Adrenal gland (tissue), 5 donors: Measurements from ENCODE around the gene FABP1.

ENCODE experiments used
- CTCF ChIP-seq, 6 experiments: fragments of 450-650 bp in 4 of 6; fragments of 200-600 bp in 2 of 6; sonication (generic) in 1 of 6; IDR thresholded peaks; 1 replicate in 5 of 6; 2 replicates in 1 of 6; pipeline versions ENCODE4 v1.5.1 to v1.8.0; 2016 to 2021; ENCODE audit warnings: antibody characterized with exemption in 6 of 6, mild to moderate bottlenecking in 2 of 6, moderate library complexity in 1 of 6
- POLR2A ChIP-seq, 2 donors: fragments of 450-650 bp; IDR thresholded peaks; one replicate each; pipeline ENCODE4 v1.6.1; 2017; ENCODE audit warnings: antibody characterized with exemption in 2 of 2, mild to moderate bottlenecking in 2 of 2, moderate library complexity in 1 of 2
- donor health status: DM: no; HTN: no; CAD: no.

DNA sequence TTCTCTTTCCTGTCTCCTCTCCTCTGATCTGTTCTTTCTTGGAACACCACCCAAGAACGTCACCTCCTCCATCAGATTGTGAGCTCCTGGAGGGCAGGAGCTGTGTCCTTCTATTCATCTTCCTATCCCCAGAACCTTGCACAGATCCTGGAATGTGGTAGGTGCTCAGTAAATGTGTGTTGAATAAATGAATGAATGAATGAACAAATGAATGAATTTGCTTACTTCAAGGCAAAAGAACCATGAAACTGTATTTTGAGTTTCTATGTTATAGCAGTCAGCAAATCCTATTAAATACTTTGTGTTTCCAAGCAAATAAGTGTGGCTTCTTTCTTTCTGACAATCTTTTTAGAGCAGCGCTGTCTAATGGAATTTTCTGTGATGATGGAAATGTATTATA, 14.8 kb downstream of the FABP1 start:
- no peak for TF ChIP-seq CTCF (IDR thresholded peaks at IDR 0.05)
- TF ChIP-seq POLR2A (IDR thresholded peaks at IDR 0.05) = no peak
